ENCODE results near the gene PPP6R1.
"Not testable (repeated sequence)": the region's sequence is repeated elsewhere in the genome, so short reads cannot be mapped to it uniquely, and the experiment has no call there.

The PPP6R1 gene

DNA sequence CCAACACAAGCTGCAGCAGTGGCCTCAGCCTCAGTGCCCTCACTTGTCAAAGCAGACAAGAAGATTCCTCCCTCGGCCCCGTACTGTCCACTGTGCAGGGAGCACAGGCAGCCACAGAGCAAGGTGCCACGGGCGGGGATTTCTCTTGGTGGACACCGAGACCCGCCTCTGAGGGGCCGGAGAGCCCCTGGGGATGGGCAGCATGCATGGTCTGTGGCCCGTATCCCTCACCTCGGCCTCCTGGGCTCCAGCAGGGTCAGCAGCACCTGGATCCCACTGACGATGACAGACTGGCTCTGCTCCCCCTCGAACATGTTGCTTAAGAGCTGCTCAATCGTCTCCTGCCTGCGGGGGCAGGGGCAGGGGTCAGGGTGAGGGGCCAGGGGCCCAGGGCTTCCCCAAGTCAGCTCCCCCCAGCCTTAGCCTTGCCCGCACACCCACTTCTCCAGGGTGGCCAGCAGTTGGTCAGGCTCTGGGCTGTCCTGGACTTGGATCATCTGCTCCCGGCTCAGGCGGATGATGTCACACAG, 16.8 kb downstream of the PPP6R1 start:
- DNase-seq: no peak

DNA sequence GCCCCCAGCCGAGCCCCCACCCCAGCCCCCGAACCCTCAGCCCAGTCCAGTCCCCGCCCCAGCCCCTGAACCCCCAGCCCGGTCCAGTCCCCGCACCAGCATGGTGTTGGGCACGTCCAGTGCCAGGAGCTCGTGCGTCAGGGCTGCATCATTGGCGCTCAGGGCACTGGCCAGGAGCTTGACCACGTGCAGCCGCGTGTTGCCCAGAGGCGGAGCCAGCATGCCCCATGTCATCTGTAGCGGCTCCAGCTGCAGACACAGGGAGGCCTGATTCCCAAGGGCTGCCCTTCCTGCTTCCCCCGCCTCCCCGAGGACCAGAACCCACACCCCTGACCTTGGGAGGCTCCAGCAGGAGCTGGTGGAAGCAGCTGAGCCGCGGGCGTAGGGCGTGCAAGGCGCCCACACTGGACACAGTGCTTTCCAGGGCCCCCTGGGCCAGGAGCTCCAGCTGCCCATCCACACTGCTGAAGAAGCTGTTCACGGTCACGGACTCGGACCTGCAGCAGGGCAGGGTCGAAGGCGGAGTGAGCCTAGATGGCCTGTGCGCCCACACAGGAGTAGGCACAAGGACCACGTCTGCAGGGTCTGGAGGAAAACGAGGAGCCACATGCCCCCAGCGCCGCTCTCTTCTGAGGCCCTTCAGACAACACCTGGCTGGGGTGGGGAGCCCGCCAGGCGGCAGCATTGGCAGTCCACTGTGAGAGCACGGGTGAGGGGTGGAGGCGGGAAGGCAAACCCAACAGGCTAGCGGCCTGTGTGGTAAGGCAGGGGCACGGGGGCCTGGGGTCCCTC, 17.5 kb downstream of the PPP6R1 start:
- no peak for DNase-seq

DNA sequence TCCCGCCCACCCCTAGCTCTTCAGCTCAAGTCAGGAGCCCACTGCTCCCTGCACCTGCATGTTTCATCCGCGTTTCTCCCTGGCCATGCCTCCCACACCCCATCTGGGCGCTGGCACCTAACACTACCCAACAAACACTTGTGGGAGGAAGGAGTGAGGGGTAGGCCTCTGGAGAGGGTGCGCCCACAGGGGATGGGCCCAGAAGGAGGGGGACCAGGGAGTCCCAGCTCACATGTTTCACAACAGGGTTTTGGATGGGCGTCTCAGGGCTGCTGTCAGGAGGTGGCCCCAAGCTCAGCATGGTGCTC, 18.1 kb downstream of the PPP6R1 start:
- DNase-seq: no peak

DNA sequence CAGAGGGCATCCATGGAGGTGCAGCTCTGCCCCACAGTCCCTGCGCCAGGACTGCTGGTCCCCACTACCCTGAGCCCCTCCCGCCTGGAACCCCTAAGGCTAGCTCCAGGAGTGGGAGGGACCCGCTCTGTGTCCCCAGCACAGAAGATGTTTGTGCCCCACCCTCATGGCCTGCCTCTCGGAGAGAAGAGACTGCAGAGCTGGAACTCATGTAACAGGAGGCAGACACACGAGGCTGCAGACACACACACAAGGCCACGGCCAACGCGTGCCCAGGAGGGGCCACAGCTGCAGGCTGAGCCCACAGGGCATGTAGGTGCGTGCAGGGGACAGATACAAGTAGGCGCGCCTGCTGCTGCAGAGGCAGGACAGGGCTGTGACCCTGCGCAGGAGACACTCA, 19.8 kb downstream of the PPP6R1 start:
- DNase-seq: no peak

DNA sequence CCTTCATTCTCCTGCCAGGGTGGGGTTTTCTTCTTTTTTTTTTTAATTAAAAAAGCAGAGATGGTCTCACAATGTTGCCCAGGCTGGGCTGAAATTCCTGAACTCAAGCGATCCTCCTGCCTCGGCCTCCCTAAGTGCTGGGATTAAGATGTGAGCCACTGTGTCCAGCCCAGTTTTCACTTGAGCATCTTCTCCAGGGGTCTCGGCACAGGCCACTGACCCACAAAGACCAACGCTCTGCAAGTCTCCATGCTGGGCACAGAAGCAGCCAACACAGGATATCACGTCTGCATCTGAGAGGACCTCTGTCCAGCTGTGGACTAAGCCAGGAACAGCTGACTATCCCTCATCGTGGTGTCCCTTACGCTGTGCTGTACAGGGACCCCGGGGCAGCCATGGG, 20.8 kb downstream of the PPP6R1 start:
- DNase-seq: no peak

DNA sequence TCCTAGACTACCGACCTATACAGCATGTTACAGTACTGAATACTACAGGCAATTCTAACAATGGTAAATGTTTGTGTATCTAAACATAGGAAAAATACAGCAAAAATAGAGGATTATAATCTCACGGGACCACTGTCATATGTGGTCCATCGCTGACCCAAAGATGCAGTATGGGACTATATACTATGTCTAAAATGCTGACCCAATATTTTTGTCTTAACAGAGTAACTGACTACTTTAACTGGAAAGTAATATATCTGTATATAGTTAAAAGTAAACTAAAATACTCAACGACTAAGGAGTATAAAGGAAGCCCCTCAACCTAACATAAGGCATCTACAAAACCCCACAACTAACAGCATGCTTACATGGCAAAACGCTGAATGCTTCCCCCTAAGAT, 25.8 kb downstream of the PPP6R1 start:
- DNase-seq: no peak

DNA sequence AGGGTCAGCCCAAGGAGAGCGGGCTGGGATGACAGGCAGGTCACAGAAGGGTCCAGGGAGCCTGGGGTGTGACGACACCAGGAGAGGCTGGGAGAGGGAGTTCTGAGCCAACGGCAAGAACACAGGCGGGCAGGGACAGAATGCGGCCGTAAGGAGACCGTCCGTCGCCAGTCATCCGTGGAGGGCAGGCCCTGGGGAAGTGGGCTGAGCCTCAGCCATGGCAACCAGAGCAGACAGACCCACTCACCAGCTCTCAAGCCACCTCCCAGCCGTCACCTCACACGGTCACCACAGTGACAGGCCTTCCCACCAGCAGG, 26.6 kb downstream of the PPP6R1 start:
- no peak for DNase-seq

DNA sequence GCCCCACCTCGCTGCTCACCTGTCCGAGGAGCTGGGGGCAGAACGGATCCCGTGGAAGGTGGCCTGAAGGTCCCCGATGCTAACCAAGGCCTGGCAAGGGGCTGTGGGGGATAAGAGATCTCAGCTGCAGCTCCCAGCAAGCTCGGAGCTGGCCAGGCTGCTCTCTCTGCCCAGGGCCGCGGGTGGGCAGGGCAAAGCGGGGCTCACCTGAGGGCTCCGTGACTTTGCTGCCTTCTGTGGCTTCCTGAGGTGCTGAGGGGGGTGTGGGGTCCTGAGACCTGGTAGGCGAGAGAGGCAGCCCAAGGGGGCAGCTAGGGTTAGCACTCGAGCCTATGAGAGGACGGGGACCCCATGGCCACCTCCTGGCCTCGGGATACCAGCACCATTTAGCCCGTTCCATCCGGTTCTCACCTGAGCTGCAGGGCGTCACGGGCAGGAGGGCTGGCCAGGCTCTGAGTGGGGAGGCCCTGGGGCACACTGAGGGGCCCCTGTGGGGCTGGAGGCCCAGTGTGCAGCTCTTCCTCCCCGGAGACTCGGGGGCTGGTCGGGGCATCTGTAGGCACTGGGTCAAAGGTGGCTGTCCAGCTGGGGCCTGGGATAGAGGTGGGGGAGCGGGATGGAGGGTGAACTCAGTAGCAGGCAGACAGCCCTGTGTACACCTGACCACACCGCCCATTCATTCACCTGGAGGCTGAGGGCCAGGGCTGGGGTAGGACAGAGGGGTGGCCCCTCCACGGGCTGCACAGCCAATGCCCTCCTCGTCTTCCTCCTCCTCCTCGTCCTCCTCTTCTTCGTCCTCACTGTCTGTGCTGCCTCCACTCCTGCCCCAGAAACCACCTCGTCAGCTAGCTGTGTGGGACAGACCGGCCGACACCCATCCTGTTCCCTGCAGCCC, 27.2 kb downstream of the PPP6R1 start:
- DNase-seq: no peak

DNA sequence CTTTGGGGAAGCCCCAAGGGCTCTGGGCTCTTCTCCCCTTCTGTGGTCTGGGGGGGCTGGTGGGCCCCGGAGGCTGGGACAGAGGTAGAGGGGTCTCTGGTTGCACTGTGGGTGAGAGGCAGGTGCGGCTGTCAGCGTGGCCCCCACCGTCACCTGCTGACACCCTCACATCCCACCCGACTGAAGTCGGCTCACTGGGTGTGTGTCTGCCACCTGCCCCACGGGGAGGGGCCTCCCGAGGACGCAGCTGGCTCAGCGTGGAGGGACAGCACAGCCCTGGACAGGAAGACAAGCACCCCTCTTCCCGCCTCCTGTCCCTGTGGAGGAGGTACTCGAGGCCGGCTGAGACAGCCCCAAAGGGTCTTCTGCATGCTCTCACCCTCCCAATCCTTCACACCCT, 28.0 kb downstream of the PPP6R1 start:
- no peak for DNase-seq

DNA sequence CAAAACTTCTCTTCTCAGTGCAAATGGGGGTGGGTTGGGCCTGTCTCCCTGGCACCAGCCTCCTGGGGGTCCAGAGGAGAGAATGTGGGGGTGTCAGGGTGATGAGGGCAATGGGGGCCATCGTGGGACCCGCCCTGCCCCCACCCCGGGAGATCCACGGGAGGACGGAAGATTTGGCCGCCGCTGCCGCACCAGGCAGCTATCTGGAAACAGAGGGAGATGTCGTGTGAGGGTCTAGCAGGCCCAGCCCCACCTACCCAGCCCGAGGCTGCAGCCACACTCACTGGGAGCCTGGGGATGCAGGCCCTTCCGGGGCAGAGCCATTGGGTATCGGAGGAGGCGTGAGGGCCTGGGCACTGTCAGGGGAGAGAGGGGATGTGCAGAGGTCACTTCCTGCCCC, 28.5 kb downstream of the PPP6R1 start:
- DNase-seq: no peak

DNA sequence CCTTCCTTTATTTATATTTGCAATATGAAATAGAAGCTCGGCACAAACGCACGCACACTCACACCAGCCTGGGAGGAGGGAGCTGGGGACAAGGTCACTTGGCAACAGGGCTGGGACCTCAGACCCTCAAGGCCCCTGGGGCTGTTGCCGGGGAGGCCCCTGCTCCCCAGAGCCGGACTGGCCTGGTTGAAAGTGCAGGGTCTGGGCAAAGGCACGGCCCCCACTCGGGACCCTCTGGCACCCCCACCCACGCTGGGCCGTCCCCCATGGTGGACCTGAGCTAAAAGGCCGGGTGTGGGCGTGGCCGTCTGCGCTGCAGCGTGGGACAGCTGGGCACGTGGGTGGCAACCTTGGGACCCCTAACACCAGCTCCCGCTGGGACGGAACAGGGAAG, 29.0 kb downstream of the PPP6R1 start:
- DNase-seq: no peak

DNA sequence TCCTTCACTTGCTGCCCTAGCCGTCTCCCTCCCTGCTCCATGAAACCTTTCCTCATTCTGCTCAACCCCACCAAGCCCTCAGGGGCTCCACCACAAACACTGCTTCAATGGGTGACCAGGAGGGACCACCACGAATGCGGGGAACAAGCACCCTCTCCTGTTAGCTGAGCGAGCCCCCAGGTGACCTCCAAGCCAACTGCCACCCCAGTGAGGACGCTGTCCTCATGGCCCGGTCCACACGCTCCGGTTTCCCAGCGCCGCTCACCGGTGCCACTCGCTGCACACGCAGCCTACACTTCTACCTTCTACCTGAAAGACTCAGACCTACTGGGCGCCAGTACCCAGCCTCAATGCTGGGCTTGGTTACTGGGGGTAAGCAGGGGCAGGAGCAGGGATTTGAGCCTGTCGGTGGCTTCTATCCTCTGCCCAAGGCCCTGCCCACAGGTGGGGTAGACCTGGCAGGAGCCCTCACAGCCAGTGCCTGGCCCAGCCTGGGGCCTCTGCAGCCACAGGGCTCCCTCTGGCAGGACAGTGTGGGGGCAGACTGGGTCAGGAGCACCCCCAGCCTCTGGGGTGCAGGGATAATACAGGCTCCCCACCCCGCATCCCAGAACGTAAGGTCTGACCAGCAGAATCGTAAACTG, 29.6 kb downstream of the PPP6R1 start:
- DNase-seq: no peak

DNA sequence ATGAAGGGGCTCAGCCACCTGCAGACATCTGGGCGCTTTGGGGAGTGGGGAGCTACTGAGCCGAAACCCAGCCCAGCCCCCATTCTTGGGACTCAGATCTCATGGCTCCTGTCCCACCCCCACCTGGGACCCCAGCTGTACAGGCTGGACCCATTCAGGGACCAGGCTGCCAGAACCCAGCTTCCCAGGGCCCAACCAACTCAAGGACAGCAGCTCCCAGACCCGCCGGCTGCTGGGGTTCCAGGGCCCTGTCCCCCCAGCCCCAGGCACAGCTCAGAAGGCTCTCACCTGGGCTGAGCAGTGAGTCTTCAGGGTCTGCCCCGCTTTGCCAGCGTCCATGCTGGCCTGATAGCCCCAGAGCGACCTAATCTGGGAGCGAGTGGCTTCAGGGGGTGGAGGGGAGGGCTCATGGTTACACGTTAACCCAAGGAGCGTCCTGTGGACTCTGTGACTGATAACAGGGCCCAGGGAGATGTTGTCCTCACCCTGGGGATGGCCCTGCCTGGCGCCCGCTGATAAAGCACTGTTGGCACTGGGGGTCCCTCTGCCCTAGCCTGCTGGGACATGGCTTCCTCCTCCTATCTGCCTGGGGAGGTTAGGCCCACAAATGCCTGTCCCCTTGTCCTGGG, 30.3 kb downstream of the PPP6R1 start, which contains the start of gene TMEM86B:
Gene TMEM86B, minus strand, starts transcription at position 361 of the 629 bp plus-strand sequence. Its CDS starts 22 bp downstream, at position 339.
- no peak for DNase-seq

DNA sequence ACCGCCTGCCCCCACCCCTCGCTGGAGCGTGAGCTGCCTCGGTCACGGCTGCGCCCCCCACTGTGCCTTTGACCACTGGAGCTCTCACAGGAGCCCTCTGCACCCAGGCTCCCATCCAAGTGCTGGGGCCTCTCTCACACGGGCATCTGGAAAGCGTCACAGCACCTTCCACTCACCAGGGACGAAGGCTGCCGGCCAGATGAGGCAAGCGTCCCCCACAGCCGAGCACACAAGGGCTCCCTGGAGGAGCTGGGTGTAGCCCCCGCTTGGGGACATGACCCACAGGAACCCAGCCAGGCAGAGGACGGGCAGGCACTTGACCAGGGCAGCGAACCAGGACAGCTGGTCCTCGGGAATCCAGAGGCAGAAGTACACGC, 30.8 kb downstream of the PPP6R1 start:
- no peak for DNase-seq

DNA sequence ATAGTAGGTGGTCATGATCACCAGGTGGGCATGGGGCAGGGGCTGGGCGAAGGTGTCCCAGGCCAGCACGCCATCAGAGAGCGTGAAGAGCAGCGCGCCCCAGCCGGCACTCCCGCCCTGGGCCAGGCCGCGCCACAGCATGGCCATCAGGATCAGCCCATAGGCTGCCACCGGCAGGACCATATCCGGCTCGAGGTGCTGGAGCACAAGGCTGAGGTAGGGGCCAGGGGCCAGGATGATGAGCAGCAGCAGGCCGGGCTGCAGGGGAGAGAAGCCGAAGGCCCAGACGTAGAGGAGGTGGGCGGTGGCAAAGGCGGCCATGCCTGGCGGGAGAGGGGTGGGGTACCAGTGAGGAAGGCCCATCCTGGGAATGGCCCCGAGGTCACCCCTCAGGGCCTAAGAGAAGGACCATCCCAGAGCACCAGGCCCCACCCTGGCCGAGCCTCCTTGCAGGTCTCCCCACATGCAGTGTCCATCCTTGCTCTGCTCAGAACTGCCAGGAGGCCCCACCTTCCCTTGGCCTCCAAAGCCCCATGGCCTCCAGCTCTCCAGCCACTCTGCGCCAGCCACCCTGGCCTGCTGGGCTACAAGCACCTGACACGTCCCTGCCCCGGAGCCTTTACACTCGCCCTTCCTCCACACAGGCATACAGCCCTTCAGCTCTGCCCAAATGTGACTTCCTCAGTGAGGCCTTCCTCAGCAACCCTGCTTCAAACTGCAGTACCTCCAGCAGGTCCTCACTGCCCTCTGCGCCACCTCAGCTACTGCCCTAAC, 31.4 kb downstream of the PPP6R1 start:
- no peak for DNase-seq

DNA sequence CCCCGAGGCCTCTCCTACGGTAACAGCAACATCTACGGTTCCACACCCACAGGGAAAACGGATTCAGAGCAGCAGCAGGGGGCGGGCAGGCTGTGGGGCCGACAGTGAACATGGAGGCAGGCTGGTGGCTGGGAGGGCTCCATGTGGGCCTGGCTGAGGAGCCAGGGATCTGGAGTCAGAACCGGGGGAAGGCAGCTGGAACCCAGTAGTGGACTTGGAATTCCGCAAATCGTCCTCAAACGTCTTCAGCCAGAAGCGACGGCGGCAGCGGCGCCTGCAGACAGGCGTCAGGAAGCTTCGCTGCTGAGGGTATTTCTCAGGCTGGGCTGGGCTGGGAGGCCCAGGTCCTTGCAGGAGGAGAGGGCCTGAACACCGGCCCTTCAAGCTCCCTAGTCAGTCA, 32.0 kb downstream of the PPP6R1 start:
- no peak for DNase-seq

DNA sequence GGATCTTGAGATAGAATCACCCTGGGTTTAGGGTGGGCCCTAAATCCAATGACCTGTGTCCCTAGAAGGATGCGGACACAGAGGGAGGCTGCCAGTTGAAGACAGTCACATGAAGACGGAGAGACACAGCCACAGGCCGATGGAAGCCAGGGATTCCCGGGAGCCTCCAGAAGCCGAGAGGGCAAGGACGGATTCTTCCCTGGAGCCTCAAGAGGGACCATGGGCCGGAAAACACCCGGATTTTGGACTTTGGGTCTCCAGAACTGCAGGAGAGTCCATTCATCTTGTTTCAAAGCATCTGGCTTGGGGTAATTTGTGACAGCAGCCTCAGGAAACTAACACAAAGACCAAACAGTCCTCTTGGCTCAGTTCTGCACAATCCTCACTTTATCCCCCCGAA, 32.5 kb downstream of the PPP6R1 start:
- DNase-seq: no peak

DNA sequence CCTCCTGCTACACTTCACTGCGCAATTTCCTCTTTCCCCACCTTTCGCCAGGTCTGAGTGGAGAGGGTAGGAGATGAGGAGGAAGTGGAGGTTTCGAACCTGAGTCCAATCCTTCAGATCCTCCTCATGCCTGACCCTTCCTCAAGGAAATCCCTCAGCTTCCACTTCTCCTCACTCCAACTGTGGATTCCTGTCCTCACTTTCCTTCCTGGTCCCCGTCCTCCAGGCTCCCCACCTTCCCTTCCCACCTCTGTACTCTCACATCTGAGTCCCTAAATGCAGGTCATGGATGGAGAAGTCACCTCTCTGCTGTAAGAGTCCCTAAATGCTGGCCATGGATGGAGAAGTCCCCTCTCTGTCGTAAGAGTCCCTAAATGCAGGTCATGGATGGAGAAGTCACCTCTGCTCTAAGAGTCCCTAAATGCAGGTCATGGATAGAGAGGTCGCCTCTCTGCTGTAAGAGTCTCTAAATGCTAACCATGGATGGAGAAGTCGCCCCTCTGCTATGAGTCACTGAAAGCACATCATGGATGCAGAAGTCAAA, 33.3 kb downstream of the PPP6R1 start:
- DNase-seq: no peak

DNA sequence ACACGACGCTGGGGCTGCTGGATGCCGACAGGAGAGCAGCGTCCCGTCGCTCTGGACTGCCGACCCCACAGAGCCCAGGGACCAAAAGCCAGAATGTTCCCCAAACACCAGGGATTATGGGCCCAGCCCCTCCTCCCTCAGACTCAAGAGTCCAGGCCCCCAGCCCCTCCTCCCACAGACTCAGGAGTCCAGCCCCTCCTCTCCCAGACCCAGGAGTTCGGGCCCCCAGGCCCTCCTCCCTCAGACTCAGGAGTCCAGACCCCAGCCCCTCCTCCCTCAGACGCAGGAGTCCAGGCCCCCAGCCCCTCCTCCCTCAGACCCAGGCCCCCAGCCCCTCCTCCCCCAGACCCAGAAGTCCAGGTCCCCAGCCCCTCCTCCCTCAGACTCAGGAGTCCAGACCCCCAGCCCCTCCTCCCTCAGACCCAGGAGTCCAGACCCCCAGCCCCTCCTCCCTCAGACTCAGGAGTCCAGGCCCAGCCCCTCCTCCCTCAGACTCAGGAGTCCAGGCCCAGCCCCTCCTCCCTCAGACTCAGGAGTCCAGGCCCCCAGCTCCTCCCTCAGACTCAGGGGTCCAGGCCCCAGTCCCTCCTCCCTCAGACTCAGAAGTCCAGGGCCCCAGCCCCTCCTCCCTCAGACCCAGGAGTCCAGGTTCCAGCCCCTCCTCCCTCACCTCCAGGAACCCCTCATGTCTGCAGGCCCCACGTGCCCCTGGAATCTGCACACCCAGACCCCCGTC, 34.0 kb downstream of the PPP6R1 start:
- not testable (repeated sequence) for DNase-seq

DNA sequence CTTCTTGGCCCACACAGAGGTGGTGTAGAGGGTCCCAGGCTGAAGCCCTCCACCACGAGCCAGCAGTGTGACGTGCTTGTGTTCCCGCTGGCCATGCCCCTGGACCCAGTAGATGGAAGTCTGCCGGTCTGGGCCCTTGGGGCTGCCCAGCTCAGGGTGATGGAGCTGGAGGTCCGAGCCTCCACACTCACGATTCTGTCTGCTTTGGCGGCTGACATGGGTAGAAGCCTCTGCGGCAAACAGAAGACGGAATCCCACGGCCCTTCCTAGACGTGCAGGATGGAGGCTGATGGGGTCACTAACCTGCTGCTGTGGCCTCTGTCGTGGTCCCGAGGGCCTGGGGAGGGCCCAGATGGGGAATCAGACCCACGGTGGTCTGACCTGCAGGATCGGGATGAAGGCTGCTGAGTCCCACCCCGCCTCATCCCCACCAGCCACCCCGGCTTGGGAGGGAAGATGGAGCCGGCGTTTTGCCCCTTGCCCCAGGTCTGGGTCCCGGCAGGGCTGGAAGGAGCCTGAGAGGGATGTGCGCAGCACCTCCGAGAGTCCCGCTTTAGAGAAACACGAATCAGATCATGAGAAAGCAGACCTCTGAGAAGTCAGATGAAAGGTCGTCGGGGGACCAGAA, 34.7 kb downstream of the PPP6R1 start:
- DNase-seq: no peak
